ENCODE data around the gene RNF34. TPM values are rescaled to one million over a fixed set of nuclear protein-coding genes. Genes with fewer than 3 reads are reported as not detected.

The RNF34 gene
- total RNA-seq, 1 experiment from 2014 or later: 66.4 TPM

- Histone ChIP-seq H3K4me1 (ENCODE audit: insufficient read depth, low read length) (no peaks in the 10 kb centered on the region), H3K9me3 (ENCODE audit: control insufficient read depth, low read depth, low read length) (no peaks in the 10 kb centered on the region), H3K27ac (ENCODE audit: insufficient read length, low read depth, low read length) (no peak overlapping the region), H3K27me3 (ENCODE audit: insufficient read depth, low read length) (no peaks in the 10 kb centered on the region), H3T11ph (ENCODE audit: low read length) (no peak overlapping the region), H3K9ac (ENCODE audit: extremely low read depth, insufficient read length, low read length) (no peak overlapping the region), H3K4ac (ENCODE audit: low read depth, low read length) (no peak overlapping the region), H2AFZ (ENCODE audit: low read length) (no peak overlapping the region), H3K79me1 (ENCODE audit: insufficient read depth, low read depth, low read length, poor library complexity, severe bottlenecking) (peaks cover 7% of the 10 kb centered on the region), H4K5ac (ENCODE audit: insufficient read length, low read depth, low read length) (no peak overlapping the region), H2BK120ac (ENCODE audit: low read depth, low read length, poor library complexity, severe bottlenecking) (no peak overlapping the region), H2AK5ac (ENCODE audit: insufficient read length, low read length) (no peak overlapping the region), H3K18ac (ENCODE audit: insufficient read length, low read depth, low read length) (no peak overlapping the region), H4K91ac (ENCODE audit: insufficient read length, low read depth, low read length) (no peak overlapping the region), H3K23ac (ENCODE audit: insufficient read length, low read depth, low read length) (no peak overlapping the region), H2BK20ac (ENCODE audit: low read depth, low read length, poor library complexity, severe bottlenecking) (no peak overlapping the region), H3K56ac (ENCODE audit: insufficient read length, low read depth, low read length) (no peak overlapping the region), H3K23me2 (ENCODE audit: insufficient read length, low read depth, low read length, poor library complexity, severe bottlenecking) (peaks cover 5% of the 10 kb centered on the region), H2BK12ac (ENCODE audit: insufficient read length, low read depth, low read length) (no peak overlapping the region), H2BK5ac (ENCODE audit: insufficient read length, low read length) (no peak overlapping the region), H2BK15ac (ENCODE audit: low read depth, low read length) (no peak overlapping the region), H4K8ac (replicated peaks; ENCODE audit: insufficient read length, low read depth, low read length) (no peak overlapping the region), H3K4me2 (ENCODE audit: insufficient read depth, insufficient read length, low read length) (no peak overlapping the region), H3K79me2 (ENCODE audit: insufficient read depth, low read length) (peaks cover 19% of the 10 kb centered on the region), H4K20me1 (ENCODE audit: control insufficient read depth, insufficient read depth, insufficient read length) (no peaks in the 10 kb centered on the region), H3K14ac (ENCODE audit: insufficient read depth, low read length) (no peak overlapping the region)
- Mint-ChIP-seq H3K4me1 (peaks cover 16 to 17% of the 10 kb centered on the region in 2 experiments), H3K9me3 (no peaks in the 10 kb centered on the region), H3K4me3 (no peak overlapping the region), H3K27me3 (ENCODE audit: low read depth) (no peaks in the 10 kb centered on the region), H3K36me3 (ENCODE audit: insufficient read depth in 1 of 3, low read depth in 3 of 3) (peaks cover 11 to 48% (median 44%) of the 10 kb centered on the region in 3 experiments; a peak in 6 of 7 replicates), H3K27ac (no peak overlapping the region)
- no peak for TF ChIP-seq CTCF (conservative IDR thresholded peaks at IDR 0.05)
- no peak for DNase-seq
- no CpG with 5 or more reads among the region's 1 CpG for WGBS (ENCODE audit: extremely low coverage, insufficient read length, low lambda C conversion rate)
Observed at GRCh38 chr12:121404734-121405133, 4.8 kb downstream of the RNF34 start.

Measured in H9 (cell line).